A673 (cell line): ENCODE data around the gene PYY.

ENCODE experiments used
- CTCF ChIP-seq: fragments of 300-800, 200-600 bp; sonication (generic); conservative IDR thresholded peaks from 2 replicates; pipeline ENCODE4 v1.5.1; 2017; ENCODE audit warnings: low read depth, mild to moderate bottlenecking, antibody characterized with exemption, low read length, moderate library complexity, mixed read lengths
- EZH2 ChIP-seq: fragments of 200-600 bp; sonication (generic); IDR thresholded peaks from 2 replicates; pipeline ENCODE4 v1.6.1; 2017; ENCODE audit warnings: borderline replicate concordance, low read depth, mild to moderate bottlenecking, mixed read lengths, antibody characterized with exemption, low read length; ENCODE audit not compliant: poor library complexity, severe bottlenecking

DNA sequence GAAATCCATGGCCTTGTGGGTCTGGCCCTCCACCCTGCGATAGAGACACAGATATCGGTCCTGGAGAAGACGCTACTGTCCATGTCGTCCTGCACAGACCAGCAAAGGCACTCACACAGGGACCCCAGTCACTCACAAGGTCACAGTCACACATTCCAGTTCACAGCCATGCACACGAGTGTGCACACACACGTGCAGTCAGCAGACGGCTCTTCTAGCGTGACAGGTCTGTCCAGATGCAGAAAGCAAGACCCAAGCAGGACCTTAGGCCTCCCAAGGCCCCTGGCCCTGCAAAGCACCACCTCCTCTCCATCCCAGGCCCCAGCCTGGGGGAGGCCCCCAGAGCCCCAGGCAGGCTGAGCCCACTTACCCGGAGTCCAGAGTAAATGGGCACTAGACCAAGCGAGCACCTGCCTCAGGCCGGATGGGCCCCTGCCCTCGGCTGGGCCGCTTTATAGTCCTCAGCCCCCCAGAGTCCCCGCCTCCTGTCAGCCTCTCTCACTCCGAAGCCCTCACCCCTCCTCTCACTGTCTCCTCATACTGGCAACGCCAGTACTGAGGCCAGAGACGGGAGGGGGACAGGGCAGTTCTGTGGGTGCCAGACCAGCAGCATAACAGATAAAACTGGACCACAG, 11.6 kb downstream of the PYY start, which contains the start of gene PPY:
- TF ChIP-seq CTCF (no peak), EZH2 (no peak)
